Brain microvascular endothelial cell (primary cell): ENCODE measurements around the gene MED22.
A peak's percentile ranks its signal among the peaks of the same experiment; 100 is the strongest.
"Not testable (repeated sequence)": the region's sequence is repeated elsewhere in the genome, so short reads cannot be mapped to it uniquely, and the experiment has no call there.

Experiments
- DNase-seq: peaks from one replicate; pipeline ENCODE4 v3.0.0-alpha.2; 2020
- H3K27ac ChIP-seq: fragments of 250-450 bp; sonication (Bioruptor Pico); 2 replicates; pipeline ENCODE4 v1.5.1; 2020; ENCODE audit warnings: mild to moderate bottlenecking, moderate library complexity
- H3K27me3 ChIP-seq: fragments of 250-450 bp; sonication (Bioruptor Pico); replicated peaks from 2 replicates; pipeline ENCODE4 v1.5.1; 2020; ENCODE audit warnings: mild to moderate bottlenecking
- H3K36me3 ChIP-seq: fragments of 250-450 bp; sonication (Bioruptor Pico); replicated peaks from 2 replicates; pipeline ENCODE4 v1.5.1; 2020; ENCODE audit warnings: mild to moderate bottlenecking
- H3K4me3 ChIP-seq: 2 replicates; pipeline ENCODE4 v1.5.1; 2011; ENCODE audit warnings: low read depth, mild to moderate bottlenecking, control low read depth, low read length, moderate library complexity
- in situ Hi-C: cut with HindIII; loops from 2 replicates; pipeline ENCODE4 v1.10.0; 2017; ENCODE audit warnings: low sequenced_read_pairs, low pct_ligation_motif_present
- TF ChIP-seq, protein P1 (sequence below): IDR thresholded peaks from 2 replicates; pipeline ENCODE4 v1.5.1; 2011; ENCODE audit warnings: low read depth, mild to moderate bottlenecking, moderate library complexity, low read length, control low read depth, inconsistent platforms; ENCODE audit errors: missing control alignments

Gene MED22

DNA sequence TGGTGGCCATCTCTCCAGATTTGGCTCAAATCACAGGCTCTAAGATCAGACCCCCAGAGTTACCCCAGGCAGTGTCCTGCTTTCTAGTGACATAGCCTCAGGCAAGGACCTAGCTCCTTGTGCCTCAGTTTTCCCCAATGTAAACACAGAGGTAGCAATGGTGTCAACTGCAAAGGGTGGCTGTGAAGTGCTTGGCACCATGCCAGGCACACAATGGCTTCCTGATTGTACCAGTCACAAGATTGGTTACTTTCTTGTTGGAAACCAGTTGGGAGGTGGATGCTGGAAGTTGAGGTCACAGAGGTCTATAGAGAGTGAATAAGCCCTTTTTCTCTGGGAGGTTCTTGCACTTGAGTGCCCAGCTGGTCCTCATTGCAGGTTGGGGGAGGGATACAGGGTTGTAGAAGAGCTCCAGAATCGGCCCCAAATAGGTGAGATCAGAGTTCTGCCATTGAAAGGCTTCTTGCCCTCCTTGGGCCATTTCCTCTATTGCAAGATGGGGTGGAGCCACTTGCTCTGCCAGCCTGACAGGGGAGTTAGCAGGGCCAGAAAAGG lies 30.6 kb upstream of the MED22 start:
- no peak overlapping the region for H3K4me3 ChIP-seq
- DNase-seq = no peak
- H3K27ac ChIP-seq = no peak overlapping the region
- peaks cover 3% of the 10 kb centered on the region for H3K36me3 ChIP-seq
- in situ Hi-C loops = no loop called here
- H3K27me3 ChIP-seq = no peaks in the 10 kb centered on the region
- TF ChIP-seq, protein P1, sequence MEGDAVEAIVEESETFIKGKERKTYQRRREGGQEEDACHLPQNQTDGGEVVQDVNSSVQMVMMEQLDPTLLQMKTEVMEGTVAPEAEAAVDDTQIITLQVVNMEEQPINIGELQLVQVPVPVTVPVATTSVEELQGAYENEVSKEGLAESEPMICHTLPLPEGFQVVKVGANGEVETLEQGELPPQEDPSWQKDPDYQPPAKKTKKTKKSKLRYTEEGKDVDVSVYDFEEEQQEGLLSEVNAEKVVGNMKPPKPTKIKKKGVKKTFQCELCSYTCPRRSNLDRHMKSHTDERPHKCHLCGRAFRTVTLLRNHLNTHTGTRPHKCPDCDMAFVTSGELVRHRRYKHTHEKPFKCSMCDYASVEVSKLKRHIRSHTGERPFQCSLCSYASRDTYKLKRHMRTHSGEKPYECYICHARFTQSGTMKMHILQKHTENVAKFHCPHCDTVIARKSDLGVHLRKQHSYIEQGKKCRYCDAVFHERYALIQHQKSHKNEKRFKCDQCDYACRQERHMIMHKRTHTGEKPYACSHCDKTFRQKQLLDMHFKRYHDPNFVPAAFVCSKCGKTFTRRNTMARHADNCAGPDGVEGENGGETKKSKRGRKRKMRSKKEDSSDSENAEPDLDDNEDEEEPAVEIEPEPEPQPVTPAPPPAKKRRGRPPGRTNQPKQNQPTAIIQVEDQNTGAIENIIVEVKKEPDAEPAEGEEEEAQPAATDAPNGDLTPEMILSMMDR = no peak

DNA sequence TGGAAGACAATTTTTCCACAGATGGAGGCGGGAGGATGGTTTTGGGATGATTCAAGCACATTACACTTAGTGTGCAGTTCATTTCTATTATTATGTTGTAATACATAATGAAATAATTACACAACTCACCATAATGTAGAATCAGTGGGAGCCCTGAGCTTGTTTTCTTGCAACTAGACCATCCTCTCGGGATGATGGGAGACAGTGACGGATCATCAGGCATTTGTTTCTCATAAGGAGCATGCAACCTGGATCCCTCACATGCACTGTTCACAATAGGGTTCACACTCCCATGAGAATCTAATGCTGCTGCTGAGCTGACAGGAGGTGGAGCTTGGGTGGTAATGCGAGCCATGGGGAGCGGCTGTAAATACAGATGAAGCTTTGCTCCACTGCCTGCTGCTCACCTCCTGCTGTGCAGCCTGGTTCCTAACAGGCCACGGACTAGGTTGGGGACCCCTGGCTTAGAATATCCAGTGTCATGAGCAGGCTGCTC lies 29.8 kb upstream of the MED22 start:
- no peak overlapping the region for H3K4me3 ChIP-seq
- TF ChIP-seq, protein P1 = no peak
- peaks cover 10% of the 10 kb centered on the region for H3K36me3 ChIP-seq
- H3K27me3 ChIP-seq = no peaks in the 10 kb centered on the region
- DNase-seq = peak; percentile 19
- in situ Hi-C loops = no loop called here
- no peak overlapping the region for H3K27ac ChIP-seq

DNA sequence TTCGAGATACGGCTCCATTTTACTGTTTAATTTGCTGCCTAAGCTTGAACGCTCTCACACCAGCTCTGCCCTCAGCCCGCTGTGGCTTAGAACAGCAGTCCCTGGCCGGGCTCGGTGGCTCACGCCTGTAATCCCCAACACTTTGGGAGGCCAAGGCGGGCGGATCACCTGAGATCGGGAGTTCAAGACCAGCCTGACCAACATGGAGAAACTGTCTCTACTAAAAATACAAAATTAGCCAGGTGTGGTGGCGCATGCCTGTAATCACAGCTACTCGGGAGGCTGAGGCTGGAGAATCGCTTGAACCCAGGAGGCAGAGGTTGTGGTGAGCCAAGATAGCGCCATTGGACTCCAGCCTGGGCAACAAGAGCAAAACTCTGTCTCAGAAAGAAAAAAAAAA lies 29.3 kb upstream of the MED22 start:
- H3K27me3 ChIP-seq, H3K4me3 ChIP-seq, DNase-seq, in situ Hi-C loops, H3K27ac ChIP-seq: not testable (repeated sequence)
- peaks cover 15% of the 10 kb centered on the region for H3K36me3 ChIP-seq

DNA sequence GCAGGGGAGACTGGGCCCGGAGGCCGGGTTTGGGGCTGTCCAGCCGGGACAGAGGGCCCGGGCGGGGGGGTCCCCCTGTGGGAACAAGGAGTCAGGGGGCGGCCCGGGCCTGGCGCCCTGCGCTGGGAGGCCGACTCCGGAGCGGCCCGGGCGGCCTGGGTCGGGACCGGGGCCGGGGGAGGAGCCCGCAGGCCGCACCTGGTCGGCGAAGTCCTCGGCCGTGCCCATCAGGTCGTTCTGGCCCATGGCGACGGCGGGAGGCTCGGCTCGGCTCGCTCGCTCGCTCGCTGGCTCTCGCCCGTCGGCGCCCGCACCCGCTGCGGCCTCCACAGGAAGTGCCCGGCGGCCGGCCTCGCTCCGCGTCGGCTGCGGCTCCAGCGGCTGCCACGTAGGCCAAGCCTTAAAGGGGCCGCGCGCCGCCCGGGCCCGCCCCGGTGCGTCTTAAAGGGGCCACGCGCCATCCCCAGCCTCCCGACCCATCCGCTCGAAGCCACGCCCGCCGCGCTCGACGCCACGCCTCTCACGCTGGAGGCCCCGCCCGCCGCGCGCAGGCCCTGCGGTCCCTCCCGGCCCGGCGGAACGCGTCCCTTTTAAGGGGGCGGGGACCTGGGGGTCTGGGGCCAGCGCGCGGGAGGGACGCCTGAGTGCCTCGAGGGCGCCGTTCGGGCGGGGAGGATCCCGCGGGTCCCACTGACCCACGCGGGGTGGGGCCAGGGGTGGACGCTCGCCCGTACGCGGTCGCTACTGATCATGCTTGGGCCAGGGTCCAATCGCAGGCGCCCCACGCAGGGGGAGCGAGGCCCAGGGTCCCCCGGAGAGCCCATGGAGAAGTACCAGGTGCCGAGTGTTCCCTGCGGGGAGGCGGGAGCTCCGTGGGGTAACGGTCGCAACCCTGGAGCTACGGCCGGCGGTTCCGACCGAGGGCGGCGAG lies 28.1 kb upstream of the MED22 start, which contains the start of the genes STKLD1 and SURF4:
TSS of gene STKLD1 (plus strand) at position 643 of the 931 bp plus-strand sequence. CDS start at position 751, 108 bp downstream.
TSS of gene SURF4 (minus strand) at position 337 of the 931 bp plus-strand sequence. CDS start at position 246, 91 bp downstream.
- peak within 1 kb of the TSS; percentile 94 for H3K4me3 ChIP-seq
- in situ Hi-C loops = no loop called here
- DNase-seq = peak; percentile 91
- H3K36me3 ChIP-seq = peaks cover 24% of the 10 kb centered on the region
- no peaks in the 10 kb centered on the region for H3K27me3 ChIP-seq
- H3K27ac ChIP-seq = peak within 1 kb of the TSS; percentile 96
- TF ChIP-seq, protein P1 = no peak

DNA sequence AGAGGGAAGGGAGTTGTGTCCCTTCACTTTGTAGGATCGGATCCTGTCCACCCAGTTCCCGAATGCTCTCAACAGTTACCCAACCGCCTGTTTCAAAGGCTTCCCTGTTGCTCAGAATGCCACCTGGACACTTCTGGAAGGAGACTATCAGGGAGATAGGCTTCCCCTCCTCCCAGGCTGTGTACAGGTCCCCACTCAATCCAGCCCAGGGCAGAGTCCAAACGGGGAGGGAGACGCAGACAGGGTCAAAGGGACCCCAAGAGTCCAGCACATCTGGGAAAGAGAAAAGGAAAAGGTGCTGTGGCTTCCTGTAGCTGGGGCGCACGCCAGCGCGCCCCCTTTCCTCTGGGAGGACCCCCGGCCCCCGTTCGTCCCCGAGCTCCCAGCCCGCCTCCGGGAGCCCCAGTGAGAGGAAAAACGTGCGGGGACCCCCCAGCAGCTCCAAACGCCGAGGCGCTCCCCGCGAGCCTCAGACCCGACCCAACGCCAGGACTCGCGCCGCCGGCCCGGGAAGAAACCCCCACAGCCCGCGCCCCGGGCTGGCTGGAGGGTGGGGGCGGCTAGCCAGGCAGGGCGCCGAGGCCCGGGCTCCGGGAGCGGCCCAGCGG lies 27.3 kb upstream of the MED22 start:
- Histone ChIP-seq H3K27me3 (no peaks in the 10 kb centered on the region), H3K4me3 (peak overlapping the region; percentile 94), H3K36me3 (peaks cover 32% of the 10 kb centered on the region), H3K27ac (peak overlapping the region; percentile 96)
- TF ChIP-seq, protein P1 = no peak
- in situ Hi-C loops = no loop called here
- DNase-seq = peak; percentile 12
